ENCODE measurements around the gene METTL26.

DNA sequence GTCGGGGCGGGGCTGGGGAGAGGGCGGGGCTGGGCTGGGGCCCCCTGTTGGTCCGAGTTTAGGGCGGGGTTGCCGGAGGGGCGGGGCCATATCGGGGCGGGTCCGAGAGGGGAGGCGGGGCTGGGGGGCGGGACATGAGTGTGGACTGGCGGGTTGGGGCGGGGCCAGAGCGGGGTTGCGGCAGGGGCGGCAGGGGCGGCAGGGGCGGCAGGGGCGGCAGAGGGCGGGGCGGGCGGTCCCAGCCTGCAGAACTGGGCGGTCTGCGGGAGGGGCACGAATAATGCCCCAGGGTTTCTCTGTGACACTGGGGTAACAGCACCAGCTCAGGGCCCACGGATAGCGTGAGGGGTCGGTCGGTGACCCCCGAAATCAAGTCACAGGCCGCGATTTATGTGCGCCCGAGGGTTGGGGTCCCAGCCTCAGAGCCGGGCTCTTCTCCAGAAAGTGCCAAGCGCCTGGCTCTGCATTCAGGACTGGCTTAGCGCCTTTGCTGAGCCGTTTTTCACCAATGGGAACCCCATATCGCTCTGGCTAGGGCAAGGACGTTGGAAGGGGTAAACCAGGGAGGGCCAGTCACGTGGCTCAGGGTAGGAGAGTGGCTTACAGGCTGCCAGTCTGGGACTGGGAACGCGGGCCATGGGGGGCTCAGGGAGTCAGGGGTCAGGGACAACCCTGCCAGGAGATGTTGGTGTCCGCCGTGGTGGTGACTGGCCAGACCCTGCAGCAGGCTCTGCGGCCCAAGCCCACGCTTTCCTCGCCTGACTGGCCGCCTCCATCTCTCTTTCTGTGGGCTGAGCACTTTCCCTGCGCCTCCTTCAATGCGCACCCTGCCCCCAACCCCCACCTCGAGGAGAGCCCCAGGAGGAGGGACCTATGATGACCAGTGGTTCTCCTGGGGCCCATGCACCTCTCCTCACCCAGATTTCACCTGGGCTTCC is 1.2 kb upstream of the METTL26 start:
- TF ChIP-seq POLR2A (IDR thresholded peaks at IDR 0.05), result no peak
- TF ChIP-seq CTCF (IDR thresholded peaks at IDR 0.05), result no peak

Measured in body of pancreas (tissue), 4 donors.